GM19397 (cell line): ENCODE measurements around the gene ANKRD65.

ENCODE experiments used
- ATAC-seq: cut with Tn5 transposase; IDR thresholded peaks from one replicate; pipeline ENCODE4 v1.9.1; 2021; ENCODE audit warnings: mild to moderate bottlenecking, moderate library complexity; ENCODE audit not compliant: unreplicated experiment

ANKRD65 gene

GRCh38 chr1:1442069-1442770 lies 21.1 kb upstream of the ANKRD65 start:
- ATAC-seq = no peak

GRCh38 chr1:1441002-1441888 lies 20.2 kb upstream of the ANKRD65 start:
- ATAC-seq = no peak

GRCh38 chr1:1440262-1441001 lies 19.4 kb upstream of the ANKRD65 start:
- ATAC-seq = no peak

GRCh38 chr1:1439546-1440261 lies 18.6 kb upstream of the ANKRD65 start:
- ATAC-seq = no peak

- no peak for ATAC-seq
These were observed 17.7 kb upstream of the ANKRD65 start for GRCh38 chr1:1438531-1439381.

- no peak for ATAC-seq
These were observed 16.9 kb upstream of the ANKRD65 start for GRCh38 chr1:1437904-1438376.

- ATAC-seq = no peak
These were observed 16.2 kb upstream of the ANKRD65 start for GRCh38 chr1:1437033-1437903.

GRCh38 chr1:1436630-1437032 lies 15.6 kb upstream of the ANKRD65 start:
- ATAC-seq = no peak

GRCh38 chr1:1435911-1436629 lies 15.0 kb upstream of the ANKRD65 start:
- peak; percentile 3 for ATAC-seq

- ATAC-seq = peak; percentile 39
These were observed 14.2 kb upstream of the ANKRD65 start, which contains the start of gene VWA1 for GRCh38 chr1:1435106-1435903. VWA1 (plus strand) TSS chr1:1435690; CDS start chr1:1435749, 59 bp downstream.

- ATAC-seq = no peak
These were observed 13.7 kb upstream of the ANKRD65 start for GRCh38 chr1:1434824-1435105.

GRCh38 chr1:1434131-1434823 lies 13.2 kb upstream of the ANKRD65 start:
- no peak for ATAC-seq

GRCh38 chr1:1433804-1434130 lies 12.7 kb upstream of the ANKRD65 start:
- ATAC-seq = no peak

GRCh38 chr1:1432951-1433803 lies 12.1 kb upstream of the ANKRD65 start:
- no peak for ATAC-seq

- ATAC-seq = no peak
These were observed 11.3 kb upstream of the ANKRD65 start for GRCh38 chr1:1432274-1432950.
